OCI-LY3 (cell line): ENCODE data around the gene CLTCL1.

ENCODE experiments used
- CTCF ChIP-seq: fragments of 200-600, 300-600 bp; sonication (generic); IDR thresholded peaks from 2 replicates; pipeline ENCODE4 v1.5.1; 2014; ENCODE audit warnings: antibody characterized with exemption, low read length, low read depth
- EZH2phosphoT487 ChIP-seq: fragments of 200-600 bp; shearing (Covaris generic); IDR thresholded peaks from 2 replicates; pipeline ENCODE4 v1.6.1; 2018; ENCODE audit warnings: antibody characterized with exemption, mixed run types, low read depth

- no peak for TF ChIP-seq CTCF
- TF ChIP-seq EZH2phosphoT487, result no peak
Measured at GRCh38 chr22:19148417-19149046, 143.0 kb downstream of the CLTCL1 start.
